CD4-positive, alpha-beta T cell (primary cell): ENCODE data around the gene RSPH9. TPM values are rescaled to one million over a fixed set of nuclear protein-coding genes. Genes with fewer than 3 reads are reported as not detected.

ENCODE experiments used
- ATAC-seq: fragments of 200-7000 bp; cut with Tn5 transposase; one replicate; pipeline ENCODE4 v1.10.0; 2022; ENCODE audit warnings: mild to moderate bottlenecking; ENCODE audit not compliant: poor library complexity
- CTCF ChIA-PET: fragments of 350-600 bp; sonication (Branson Sonifier 250); formaldehyde crosslinking; loops from one replicate; lab custom pipeline; 2021; ENCODE audit warnings: antibody characterized with exemption, inconsistent platforms; lab: Charles Lee
- POLR2A ChIA-PET: fragments of 350-600 bp; sonication (Branson Sonifier 250); formaldehyde crosslinking; loops from one replicate; lab custom pipeline; 2021; ENCODE audit warnings: antibody characterized with exemption, inconsistent platforms; lab: Charles Lee
- DNase-seq, 14 experiments: peaks; one replicate each; pipeline ENCODE4 v3.0.0-alpha.2; 2013 to 2020; ENCODE audit warnings: mixed read lengths in 2 of 14
- H3K27ac ChIP-seq, 2 donors: one replicate each; pipeline versions ENCODE4 v1.5.1 to v1.7.0; 2013; ENCODE audit warnings: low read length in 2 of 2, low read depth in 1 of 2, mild to moderate bottlenecking in 1 of 2
- H3K27me3 ChIP-seq, 2 experiments: 1 replicate in 1 of 2; 2 replicates in 1 of 2; pipeline versions ENCODE4 v1.6.1 to v1.7.0; 2013; ENCODE audit warnings: low read length in 2 of 2, control low read depth in 1 of 2, mild to moderate bottlenecking in 1 of 2, moderate library complexity in 1 of 2; ENCODE audit not compliant: insufficient read depth in 2 of 2, control insufficient read depth in 1 of 2
- H3K36me3 ChIP-seq: one replicate; pipeline ENCODE4 v1.6.1; 2013; ENCODE audit warnings: low read length, control low read depth; ENCODE audit not compliant: insufficient read depth
- H3K4me1 ChIP-seq: one replicate; pipeline ENCODE4 v1.6.1; 2013; ENCODE audit warnings: low read length, control low read depth; ENCODE audit not compliant: insufficient read depth
- H3K4me3 ChIP-seq: one replicate; pipeline ENCODE4 v1.5.1; 2013; ENCODE audit warnings: mild to moderate bottlenecking, low read length, moderate library complexity
- H3K9me3 ChIP-seq, 2 experiments: 1 replicate in 1 of 2; 2 replicates in 1 of 2; pipeline versions ENCODE4 v1.6.1 to v1.7.0; 2013; ENCODE audit warnings: low read length in 2 of 2, mild to moderate bottlenecking in 2 of 2, control low read depth in 1 of 2, moderate library complexity in 1 of 2; ENCODE audit not compliant: control insufficient read depth in 1 of 2, insufficient read depth in 1 of 2
- H3K27ac Mint-ChIP-seq: one replicate; pipeline ENCODE4 v1.8.0; 2020; ENCODE audit warnings: mixed read lengths
- H3K27me3 Mint-ChIP-seq: one replicate; pipeline ENCODE4 v1.8.0; 2021; ENCODE audit warnings: mixed read lengths
- H3K36me3 Mint-ChIP-seq: one replicate; pipeline ENCODE4 v1.8.0; 2021; ENCODE audit warnings: low read depth, mixed read lengths
- H3K4me1 Mint-ChIP-seq: one replicate; pipeline ENCODE4 v1.8.0; 2021; ENCODE audit warnings: low read depth, mixed read lengths
- H3K4me3 Mint-ChIP-seq: one replicate; pipeline ENCODE4 v1.8.0; 2020; ENCODE audit warnings: mild to moderate bottlenecking, mixed read lengths
- H3K9me3 Mint-ChIP-seq: one replicate; pipeline ENCODE4 v1.8.0; 2020; ENCODE audit warnings: mixed read lengths
- CTCF ChIP-seq: fragments of 200-600 bp; IDR thresholded peaks from one replicate; pipeline ENCODE4 v1.8.0; 2022; ENCODE audit warnings: antibody characterized with exemption, mild to moderate bottlenecking
- intact Hi-C, 2 experiments: fragments of 100-400 bp; cut with DNase I in 1 of 2; cut with micrococcal nuclease in 1 of 2; formaldehyde crosslinking; loops; one replicate each; pipeline versions ENCODE4 v1.15.1 to v1.9.0; 2023 to 2025; cut with DNase I, micrococcal nuclease
- total RNA-seq, 174 experiments: library from RNA in 2 of 174; stranded (reverse) in 2 of 174; gene quantifications; one replicate each; pipeline ENCODE4 v1.2.3 and lab custom pipeline; 2021 to 2026

The RSPH9 gene
- total RNA-seq, 2 experiments from 2014 or later, result not detected

- H3K36me3 Mint-ChIP-seq, result peaks cover 27% of the 10 kb centered on the region
- ChIA-PET CTCF (interaction anchor here (1.1 kb wide), 1 partner anchor 33 kb away, joined by 3 read pairs; no protein-coding TSS in a partner anchor), POLR2A (interaction anchor here (0.6 to 2.1 kb wide), 5 partner anchors 10 to 464 kb away, joined by 3 to 19 read pairs (median 4); partner anchors contain the start of gene RSPH9)
- peaks cover 45% of the 10 kb centered on the region for H3K4me1 Mint-ChIP-seq
- H3K9me3 Mint-ChIP-seq, result no peaks in the 10 kb centered on the region
- Histone ChIP-seq H3K27ac (no peak overlapping the region), H3K9me3 (no peaks in the 10 kb centered on the region), H3K27me3 (no peaks in the 10 kb centered on the region), H3K4me3 (no peak overlapping the region), H3K4me1 (peaks cover 51% of the 10 kb centered on the region), H3K36me3 (peaks cover 13% of the 10 kb centered on the region)
- ATAC-seq, result no peak
- H3K4me3 Mint-ChIP-seq, result peak overlapping the region; percentile 95
- DNase-seq, result no peak
- H3K27me3 Mint-ChIP-seq, result no peaks in the 10 kb centered on the region
- TF ChIP-seq CTCF, result no peak
- intact Hi-C loops, result loop anchor here in 1 of 2 experiments (10.0 kb wide), 1 partner anchor 590 kb away; the partner anchor contains the start of gene SLC29A1
- peak overlapping the region; percentile 97 for H3K27ac Mint-ChIP-seq
These were observed 10.0 kb upstream of the RSPH9 start for GRCh38 chr6:43634702-43635303.

- Mint-ChIP-seq H3K4me3 (peak within 1 kb of the TSS; percentile 95), H3K9me3 (no peaks in the 10 kb centered on the region), H3K4me1 (peaks cover 47% of the 10 kb centered on the region), H3K27ac (peak within 1 kb of the TSS; percentile 97), H3K36me3 (peaks cover 35% of the 10 kb centered on the region), H3K27me3 (no peaks in the 10 kb centered on the region)
- Histone ChIP-seq H3K4me3 (peak within 1 kb of the TSS; percentile 72), H3K27ac (peak within 1 kb of the TSS; percentile 39 to 88), H3K4me1 (peaks cover 44% of the 10 kb centered on the region), H3K9me3 (no peaks in the 10 kb centered on the region), H3K36me3 (peaks cover 22% of the 10 kb centered on the region), H3K27me3 (no peaks in the 10 kb centered on the region)
- ATAC-seq (peak; percentile 87), DNase-seq (peak; percentile 73 to 91 (median 83))
- intact Hi-C loops, result loop anchor here in 1 of 2 experiments (10.0 kb wide), 1 partner anchor 589 kb away; the partner anchor contains the start of gene SLC29A1
- ChIA-PET POLR2A (interaction anchor here (0.6 to 2.1 kb wide), 7 partner anchors 10 to 463 kb away, joined by 3 to 19 read pairs (median 4); partner anchors contain the start of genes MRPS18A and RSPH9), CTCF (interaction anchor here (1.1 to 1.6 kb wide), 2 partner anchors 32 to 33 kb away, joined by 3 to 7 read pairs; no protein-coding TSS in a partner anchor)
- TF ChIP-seq CTCF, result no peak
These were observed 9.2 kb upstream of the RSPH9 start, which contains the start of gene MAD2L1BP for GRCh38 chr6:43635387-43636307. Gene MAD2L1BP (plus strand): TSS chr6:43635840. CDS start chr6:43635876, 36 bp downstream.

GRCh38 chr6:43636308-43636659 is 8.6 kb upstream of the RSPH9 start:
- Histone ChIP-seq H3K27ac (peak overlapping the region; percentile 39 to 88), H3K27me3 (no peaks in the 10 kb centered on the region), H3K4me1 (peaks cover 44% of the 10 kb centered on the region), H3K4me3 (peak overlapping the region; percentile 72), H3K9me3 (no peaks in the 10 kb centered on the region), H3K36me3 (peaks cover 28% of the 10 kb centered on the region)
- Mint-ChIP-seq H3K36me3 (peaks cover 42% of the 10 kb centered on the region), H3K27ac (peak overlapping the region; percentile 97), H3K27me3 (no peaks in the 10 kb centered on the region), H3K4me1 (peaks cover 50% of the 10 kb centered on the region), H3K9me3 (no peaks in the 10 kb centered on the region), H3K4me3 (peak overlapping the region; percentile 95)
- ChIA-PET CTCF (interaction anchor here (1.1 to 1.6 kb wide), 2 partner anchors 31 to 32 kb away, joined by 3 to 7 read pairs; no protein-coding TSS in a partner anchor), POLR2A (interaction anchor here (1.0 to 2.1 kb wide), 4 partner anchors 9 to 51 kb away, joined by 4 to 19 read pairs (median 5); partner anchors contain the start of genes MRPS18A and RSPH9)
- ATAC-seq (peak; percentile 15), DNase-seq (peak in 6 of 14 experiments; percentile 2 to 41 (median 28))
- no peak for TF ChIP-seq CTCF
- intact Hi-C loops, result loop anchor here in 1 of 2 experiments (10.0 kb wide), 1 partner anchor 589 kb away; the partner anchor contains the start of gene SLC29A1
